Adrenal gland (tissue), 12 donors: ENCODE results near the gene FGD5. TPM values are rescaled to one million over a fixed set of nuclear protein-coding genes. Genes with fewer than 3 reads are reported as not detected.

Experiments
- DNase-seq, 7 donors: peaks; one replicate each; pipeline ENCODE4 v3.0.0-alpha.2; 2019 to 2020
- H3K27ac ChIP-seq, 5 donors: fragments of 200-600 bp; sonication (generic) in 4 of 5; 1 replicate in 3 of 5; 2 replicates in 2 of 5; pipeline versions ENCODE4 v1.5.1 to v1.8.0; 2016 to 2020; ENCODE audit warnings: mild to moderate bottlenecking in 1 of 5
- H3K27me3 ChIP-seq: fragments of 200-600 bp; 2 replicates; pipeline ENCODE4 v1.8.0; 2021
- H3K36me3 ChIP-seq, 2 donors: fragments of 200-600 bp; replicated peaks in 1 of 2; 1 replicate in 1 of 2; 2 replicates in 1 of 2; pipeline versions ENCODE4 v1.5.1 to v1.8.0; 2018 to 2022
- H3K4me1 ChIP-seq, 2 donors: fragments of 200-600 bp; replicated peaks in 1 of 2; 1 replicate in 1 of 2; 2 replicates in 1 of 2; pipeline versions ENCODE4 v1.5.1 to v1.8.0; 2018 to 2021
- H3K4me3 ChIP-seq, 4 donors: fragments of 200-600 bp; sonication (generic) in 3 of 4; one replicate each; pipeline ENCODE4 v1.5.1; 2016 to 2018
- H3K9me3 ChIP-seq, 3 donors: fragments of 200-600 bp; sonication (generic) in 1 of 3; replicated peaks in 1 of 3; 1 replicate in 2 of 3; 2 replicates in 1 of 3; pipeline versions ENCODE4 v1.5.1 to v1.8.0; 2016 to 2021
- POLR2A ChIP-seq, 2 donors: fragments of 450-650 bp; IDR thresholded peaks; one replicate each; pipeline ENCODE4 v1.6.1; 2017; ENCODE audit warnings: antibody characterized with exemption in 2 of 2, mild to moderate bottlenecking in 2 of 2, moderate library complexity in 1 of 2
- WGBS, 4 donors: extraction: QIAGEN DNeasy Blood & Tissue Kit in 2 of 4; methylation state at CpG; one replicate each; pipeline versions ENCODE4 v1.1.5 to v1.1.7; 2013 to 2017; 5-methylcytosine and 5-hydroxymethylcytosine counted together
- intact Hi-C, 2 donors: fragments of 100-400 bp; cut with DNase I; formaldehyde crosslinking; loops; one replicate each; pipeline versions ENCODE4 v1.14.1 to v1.15.0; 2022 to 2023
- polyA plus RNA-seq, 3 donors: library from polyadenylated mRNA; stranded (reverse); fragments of 200-250 nt in 2 of 3; fragments of 350-450 nt in 1 of 3; fragmentation: Illumina TruSeq in 1 of 3; extraction: RNeasy Lipid Tissue Mini Kit (QIAGEN cat#74804) in 1 of 3; gene quantifications; one replicate each; pipeline ENCODE4 v1.2.3, GENCODE V29; 2013 to 2014
- total RNA-seq, 9 donors: library from RNA; depleted of rRNA in 4 of 9; stranded (reverse); fragments of >200 nt in 4 of 9; fragments of 120-200 nt in 1 of 9; fragmentation: NEBNext Ultra II Directional in 1 of 9; extraction: Animal tissue kit (Norgen Biotek cat#: 25700) in 1 of 9; gene quantifications; one replicate each; pipeline versions ENCODE4 v1.1.0 to v1.2.4, GENCODE V29; 2013 to 2023
- TF ChIP-seq, protein P1 (sequence below), 6 experiments: fragments of 450-650 bp in 4 of 6; fragments of 200-600 bp in 2 of 6; sonication (generic) in 1 of 6; IDR thresholded peaks; 1 replicate in 5 of 6; 2 replicates in 1 of 6; pipeline versions ENCODE4 v1.5.1 to v1.8.0; 2016 to 2021; ENCODE audit warnings: antibody characterized with exemption in 6 of 6, mild to moderate bottlenecking in 2 of 6, moderate library complexity in 1 of 6
- donor health status: healthy with polysubstance abuse.
- donor health status: Bipolar disorder and iron deficiency.
- donor health status: DM: yes; HTN: yes; CAD: no.
- donor health status: DM: no; HTN: no; CAD: no.
- donor health status: DM: no; HTN: no; CAD: no.
- donor health status: DM: yes; HTN: yes; CAD: no.

Gene FGD5
- total and polyA plus RNA-seq, 12 donors = 4.9 to 21.4 (median 11.2) TPM

DNA sequence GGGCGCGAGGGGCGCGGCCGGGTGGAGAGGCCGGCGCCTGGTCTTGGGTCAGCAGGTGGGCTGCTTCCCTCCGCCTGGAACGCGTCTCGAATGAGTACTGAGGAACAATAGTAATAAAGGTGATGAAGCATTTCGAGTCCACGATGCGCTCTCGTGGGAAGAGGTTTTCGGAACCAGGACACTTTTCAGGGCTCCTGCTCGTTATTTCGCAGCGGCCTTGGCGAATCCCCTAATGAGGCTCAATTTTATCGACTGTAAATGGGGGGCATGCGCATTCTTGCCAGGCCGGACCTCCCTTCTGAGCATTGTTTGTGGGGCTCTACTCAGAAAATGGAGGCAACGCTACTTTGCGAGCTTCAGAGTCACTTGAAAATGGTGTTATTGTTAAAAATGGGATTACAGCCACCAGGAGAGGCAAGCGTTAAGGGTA lies 129.9 kb downstream of the FGD5 start:
- Histone ChIP-seq H3K27ac (peak overlapping the region; percentile 34 to 99 (median 96)), H3K4me3 (peak overlapping the region in 3 of 4 donors; percentile 20 to 100 (median 66)), H3K9me3 (no peaks in the 10 kb centered on the region), H3K27me3 (no peaks in the 10 kb centered on the region), H3K36me3 (peaks cover 0 to 17% of the 10 kb centered on the region in 2 donors), H3K4me1 (peaks cover 14 to 34% of the 10 kb centered on the region in 2 donors)
- DNase-seq = no peak
- WGBS, 4 donors = 1 to 2% (median 2%) methylated on average over 12 to 26 of the region's 26 CpGs
- intact Hi-C loops = loop anchor here in 1 of 2 donors (10.0 kb wide), 1 partner anchor 56 kb away; no protein-coding TSS in a partner anchor
- TF ChIP-seq, protein P1, sequence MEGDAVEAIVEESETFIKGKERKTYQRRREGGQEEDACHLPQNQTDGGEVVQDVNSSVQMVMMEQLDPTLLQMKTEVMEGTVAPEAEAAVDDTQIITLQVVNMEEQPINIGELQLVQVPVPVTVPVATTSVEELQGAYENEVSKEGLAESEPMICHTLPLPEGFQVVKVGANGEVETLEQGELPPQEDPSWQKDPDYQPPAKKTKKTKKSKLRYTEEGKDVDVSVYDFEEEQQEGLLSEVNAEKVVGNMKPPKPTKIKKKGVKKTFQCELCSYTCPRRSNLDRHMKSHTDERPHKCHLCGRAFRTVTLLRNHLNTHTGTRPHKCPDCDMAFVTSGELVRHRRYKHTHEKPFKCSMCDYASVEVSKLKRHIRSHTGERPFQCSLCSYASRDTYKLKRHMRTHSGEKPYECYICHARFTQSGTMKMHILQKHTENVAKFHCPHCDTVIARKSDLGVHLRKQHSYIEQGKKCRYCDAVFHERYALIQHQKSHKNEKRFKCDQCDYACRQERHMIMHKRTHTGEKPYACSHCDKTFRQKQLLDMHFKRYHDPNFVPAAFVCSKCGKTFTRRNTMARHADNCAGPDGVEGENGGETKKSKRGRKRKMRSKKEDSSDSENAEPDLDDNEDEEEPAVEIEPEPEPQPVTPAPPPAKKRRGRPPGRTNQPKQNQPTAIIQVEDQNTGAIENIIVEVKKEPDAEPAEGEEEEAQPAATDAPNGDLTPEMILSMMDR (IDR thresholded peaks at IDR 0.05) = no peak
- TF ChIP-seq POLR2A (IDR thresholded peaks at IDR 0.05) = no peak

DNA sequence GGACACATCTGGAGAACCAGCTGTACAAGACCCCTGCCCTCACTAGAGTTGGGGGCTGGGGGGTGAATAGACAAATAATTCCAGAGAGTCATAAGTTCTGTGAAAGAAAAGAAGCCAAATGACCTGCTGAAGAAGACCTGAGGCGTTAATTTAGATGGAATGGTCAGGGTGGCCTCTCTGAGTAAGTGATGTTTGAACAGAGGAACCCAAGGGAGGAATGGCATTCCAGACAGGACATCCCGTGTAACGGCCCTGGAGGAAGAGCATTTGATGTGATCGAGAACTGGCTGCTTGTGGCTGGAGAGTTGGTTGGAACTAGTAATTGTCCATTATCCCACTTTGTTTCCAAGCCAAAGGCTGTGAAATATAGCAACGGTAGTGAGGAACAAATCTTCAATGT lies 130.4 kb downstream of the FGD5 start:
- Histone ChIP-seq H3K27ac (peak overlapping the region in 4 of 5 donors; percentile 34 to 99 (median 98)), H3K36me3 (peaks cover 0 to 15% of the 10 kb centered on the region in 2 donors), H3K4me1 (peaks cover 14 to 34% of the 10 kb centered on the region in 2 donors), H3K9me3 (no peaks in the 10 kb centered on the region), H3K27me3 (no peaks in the 10 kb centered on the region), H3K4me3 (peak overlapping the region in 1 of 4 donors; percentile 100)
- WGBS, 4 donors = 40 to 53% (median 47%) methylated on average over 5 of the region's 5 CpGs
- DNase-seq = no peak
- TF ChIP-seq, protein P1 (IDR thresholded peaks at IDR 0.05) = no peak
- TF ChIP-seq POLR2A (IDR thresholded peaks at IDR 0.05) = no peak
- intact Hi-C loops = loop anchor here in 1 of 2 donors (10.0 kb wide), 1 partner anchor 56 kb away; no protein-coding TSS in a partner anchor

DNA sequence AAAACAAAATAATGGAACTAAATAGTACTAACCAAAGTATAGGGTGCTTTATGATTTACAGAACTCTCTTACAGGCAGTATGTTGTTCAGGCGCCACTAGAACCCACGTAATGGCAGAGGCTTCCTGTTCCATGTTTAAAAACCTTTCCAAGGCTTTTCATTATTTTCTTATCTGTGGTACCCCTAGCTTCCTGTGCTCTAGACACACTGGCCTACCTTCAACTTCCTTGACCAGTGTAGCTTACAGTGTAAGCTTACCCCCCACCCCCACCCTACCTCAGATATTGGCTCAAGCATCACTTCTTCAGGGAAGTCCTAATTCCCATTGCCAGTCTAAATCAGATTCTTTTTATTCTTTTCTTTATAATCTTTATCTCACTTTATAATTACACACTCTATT lies 131.5 kb downstream of the FGD5 start:
- H3K4me3 ChIP-seq = no peak overlapping the region
- peaks cover 17 to 29% of the 10 kb centered on the region in 2 donors for H3K4me1 ChIP-seq
- WGBS, 4 donors = 74 to 87% (median 79%) methylated on average over 2 of the region's 2 CpGs
- no peaks in the 10 kb centered on the region for H3K27me3 ChIP-seq
- H3K27ac ChIP-seq = no peak overlapping the region
- H3K9me3 ChIP-seq = no peaks in the 10 kb centered on the region
- intact Hi-C loops = loop anchor here in 1 of 2 donors (10.0 kb wide), 1 partner anchor 65 kb away; no protein-coding TSS in a partner anchor
- DNase-seq = no peak
- no peak for TF ChIP-seq POLR2A (IDR thresholded peaks at IDR 0.05)
- TF ChIP-seq, protein P1 (IDR thresholded peaks at IDR 0.05) = no peak
- peaks cover 0 to 4% of the 10 kb centered on the region in 2 donors for H3K36me3 ChIP-seq

DNA sequence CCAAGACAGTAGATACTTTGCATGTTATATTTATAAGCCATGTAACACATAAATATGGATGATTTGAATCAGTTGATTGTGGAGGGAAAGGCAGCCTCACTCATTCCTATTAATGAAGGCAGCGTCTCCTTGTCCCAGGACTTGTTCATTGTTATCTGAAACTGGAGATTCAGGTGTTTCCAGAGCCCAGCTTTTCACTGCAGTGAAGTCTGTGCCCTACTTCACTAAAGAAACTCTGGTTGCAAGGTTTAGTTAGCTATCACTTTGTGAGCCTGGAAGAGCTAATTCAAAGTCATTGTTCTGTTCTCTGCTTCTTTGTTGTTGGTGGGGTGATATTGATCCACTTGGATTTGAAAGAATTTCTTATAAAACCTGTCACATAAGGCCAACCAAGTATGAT lies 138.4 kb downstream of the FGD5 start:
- H3K4me1 ChIP-seq = peaks cover 10 to 32% of the 10 kb centered on the region in 2 donors
- H3K4me3 ChIP-seq = no peak overlapping the region
- H3K27ac ChIP-seq = no peak overlapping the region
- intact Hi-C loops = loop anchor here in 1 of 2 donors (10.0 kb wide), 1 partner anchor 58 kb away; no protein-coding TSS in a partner anchor
- no peak for DNase-seq
- TF ChIP-seq, protein P1 (IDR thresholded peaks at IDR 0.05) = no peak
- TF ChIP-seq POLR2A (IDR thresholded peaks at IDR 0.05) = no peak
- 94 to 100% (median 99%) methylated on average over 1 of the region's 1 CpG for WGBS, 4 donors
- H3K36me3 ChIP-seq = no peaks in the 10 kb centered on the region
- no peaks in the 10 kb centered on the region for H3K9me3 ChIP-seq
- no peaks in the 10 kb centered on the region for H3K27me3 ChIP-seq
